K562 (cell line): ENCODE results near the gene DPH6. TPM values are rescaled to one million over a fixed set of nuclear protein-coding genes. Genes with fewer than 3 reads are reported as not detected.

Source experiments
- AFF4 ChIP-seq: sonication (generic); formaldehyde crosslinking; IDR thresholded peaks from 2 replicates; pipeline ENCODE4 v1.8.0; 2023; ENCODE audit warnings: mild to moderate bottlenecking, missing genetic modification reagents
- ARHGAP35 ChIP-seq: fragments of 450-650 bp; IDR thresholded peaks from 2 replicates; pipeline ENCODE4 v1.6.1; 2018; ENCODE audit not compliant: partially characterized antibody
- ATF7 ChIP-seq: fragments of 450-650 bp; IDR thresholded peaks from 2 replicates; pipeline ENCODE4 v1.7.1; 2014; ENCODE audit warnings: mild to moderate bottlenecking, moderate library complexity
- CLOCK ChIP-seq: fragments of 250-450 bp; sonication (Bioruptor Pico); IDR thresholded peaks from 2 replicates; pipeline ENCODE4 v1.4.0; 2020; ENCODE audit warnings: mild to moderate bottlenecking, moderate library complexity, borderline replicate concordance
- EHMT2 ChIP-seq: fragments of 450-650 bp; IDR thresholded peaks from 2 replicates; pipeline ENCODE4 v1.6.1; 2018; ENCODE audit warnings: antibody characterized with exemption
- MTF1 ChIP-seq: fragments of 250-450 bp; sonication (Bioruptor Pico); IDR thresholded peaks from 2 replicates; pipeline ENCODE4 v1.9.0; 2021; ENCODE audit warnings: moderate library complexity, mild to moderate bottlenecking, inconsistent platforms, borderline replicate concordance
- MXD1 ChIP-seq: fragments of 250-450 bp; sonication (Bioruptor Pico); IDR thresholded peaks from 2 replicates; pipeline ENCODE4 v1.8.0; 2021; ENCODE audit warnings: borderline replicate concordance, mild to moderate bottlenecking, moderate library complexity; ENCODE audit not compliant: poor library complexity, severe bottlenecking
- PHF20 ChIP-seq: fragments of 450-650 bp; IDR thresholded peaks from 2 replicates; pipeline ENCODE4 v1.6.1; 2018; ENCODE audit not compliant: partially characterized antibody
- PHTF2 ChIP-seq: fragments of 250-450 bp; sonication (Bioruptor Pico); IDR thresholded peaks from 2 replicates; pipeline ENCODE4 v1.5.0; 2021; ENCODE audit warnings: mild to moderate bottlenecking
- TBL1XR1 ChIP-seq, 2 experiments: IDR thresholded peaks; 2 replicates each; pipeline ENCODE4 v1.6.1; 2012; ENCODE audit warnings: improper control_type of control experiment in 2 of 2, low read length in 2 of 2, mild to moderate bottlenecking in 1 of 2
- ZNF3 ChIP-seq: fragments of 250-450 bp; sonication (Bioruptor Pico); IDR thresholded peaks from 2 replicates; pipeline ENCODE4 v1.5.0; 2021; ENCODE audit warnings: mild to moderate bottlenecking, moderate library complexity
- ZNF318 ChIP-seq, 2 experiments: fragments of 450-650 bp; IDR thresholded peaks; 2 replicates each; pipeline ENCODE4 v1.6.1; 2016; ENCODE audit warnings: mild to moderate bottlenecking in 2 of 2, borderline replicate concordance in 1 of 2, low read depth in 1 of 2, moderate library complexity in 1 of 2
- ZNF561 ChIP-seq: fragments of 450-650 bp; formaldehyde crosslinking; conservative IDR thresholded peaks from 2 replicates; pipeline ENCODE4 v1.4.0; 2020; ENCODE audit warnings: mild to moderate bottlenecking, moderate library complexity
- polyA plus RNA-seq, 8 experiments: library from polyadenylated mRNA; depleted of rRNA in 4 of 8; stranded (reverse) in 5 of 8; unstranded in 3 of 8; fragments of >200 nt; fragmentation: Nextera tagmentation in 2 of 8; fragmentation: Illumina TruSeq in 1 of 8; extraction: Ambion mirVana in 2 of 8; extraction: Trizol in 1 of 8; gene quantifications; 2 replicates each; pipeline versions ENCODE4 v1.2.1 to v1.2.3, GENCODE V29; 2011 to 2014; ENCODE audit warnings: inconsistent platforms in 1 of 8, missing spikeins in 1 of 8
- total RNA-seq, 7 experiments: library from RNA; depleted of rRNA in 6 of 7; stranded (reverse); fragments of >200 nt in 6 of 7; fragmentation: Illumina TruSeq in 2 of 7; extraction: Trizol in 2 of 7; gene quantifications; 2 replicates each; pipeline versions ENCODE4 v1.2.1 to v1.2.3, GENCODE V29; 2011 to 2021; ENCODE audit warnings: low replicate concordance in 1 of 7

The DPH6 gene
- total and polyA plus RNA-seq, 9 of the 15 experiments (the other 6 are each of a cell fraction or from before 2014, with no cell fraction given): 10.1 to 69.1 (median 18.8) TPM

- TF ChIP-seq PHF20 (no peak), ATF7 (peak; percentile 92), AFF4 (no peak), MTF1 (CRISPR knock-in tag) (no peak), EHMT2 (peak; percentile 87), PHTF2 (CRISPR knock-in tag) (no peak), ZNF318 (IDR thresholded peaks at IDR 0.05; ENCODE audit: borderline replicate concordance in 1 of 2, low read depth in 1 of 2) (peak in 1 of 2 experiments; percentile 95; a peak in 2 of 4 replicates), ZNF3 (CRISPR knock-in tag) (no peak), TBL1XR1 (IDR thresholded peaks at IDR 0.05; ENCODE audit: low read length in 2 of 2) (peak in 1 of 2 experiments; percentile 75; a peak in 2 of 4 replicates), ZNF561 (CRISPR knock-in tag) (no peak), MXD1 (CRISPR knock-in tag) (no peak), ARHGAP35 (no peak), CLOCK (CRISPR knock-in tag) (no peak)
These were observed 11.6 kb upstream of the DPH6 start (continued) for GRCh38 chr15:35557544-35557943.
